IMR-90 (cell line): ENCODE data around the gene COG4. TPM values are rescaled to one million over a fixed set of nuclear protein-coding genes. Genes with fewer than 3 reads are reported as not detected.

Experiments
- ATAC-seq: fragments of 200-7000 bp; cut with Tn5 transposase; 2 replicates; pipeline ENCODE4 v1.9.1; 2020; ENCODE audit warnings: low read depth, mild to moderate bottlenecking, moderate library complexity
- BruUV-seq: library from RNA; stranded (reverse); fragments of 400-500 nt; replicated peaks from 2 replicates; lab custom pipeline; 2021; lab: Mats Ljungman, UMichigan
- CTCF ChIA-PET: fragments of 300-600 bp; formaldehyde crosslinking; extraction: SDS; loops from one replicate; lab custom pipeline; 2021; ENCODE audit warnings: antibody characterized with exemption; lab: Yijun Ruan, JAX
- POLR2A ChIA-PET: fragments of 300-600 bp; sonication (Branson Sonifier 250); formaldehyde crosslinking; loops from one replicate; lab custom pipeline; 2022; ENCODE audit warnings: antibody characterized with exemption; ENCODE audit not compliant: unreplicated experiment; lab: Charles Lee
- DNase-seq: peaks from one replicate; pipeline ENCODE4 v3.0.0; 2013
- H2AFZ ChIP-seq: replicated peaks from 2 replicates; pipeline ENCODE3; 2013; ENCODE audit warnings: low read length, mild to moderate bottlenecking; ENCODE audit not compliant: poor library complexity
- H2AK5ac ChIP-seq: 2 replicates; pipeline ENCODE4 v1.6.1; 2013; ENCODE audit warnings: low read depth, low read length, inconsistent platforms
- H2AK9ac ChIP-seq: replicated peaks from 2 replicates; pipeline ENCODE3; 2013; ENCODE audit warnings: mild to moderate bottlenecking, low read depth, low read length, moderate library complexity; ENCODE audit not compliant: poor library complexity
- H2BK120ac ChIP-seq: 2 replicates; pipeline ENCODE4 v1.6.1; 2013; ENCODE audit warnings: low read depth, low read length, inconsistent platforms
- H2BK15ac ChIP-seq: 3 replicates; pipeline ENCODE4 v1.6.1; 2013; ENCODE audit warnings: low read depth, low read length, inconsistent platforms
- H2BK20ac ChIP-seq: 2 replicates; pipeline ENCODE4 v1.6.1; 2013; ENCODE audit warnings: low read depth, mild to moderate bottlenecking, inconsistent platforms, low read length, moderate library complexity
- H2BK5ac ChIP-seq: 2 replicates; pipeline ENCODE4 v1.6.1; 2013; ENCODE audit warnings: mild to moderate bottlenecking, low read depth, low read length, inconsistent platforms; ENCODE audit not compliant: poor library complexity, severe bottlenecking
- H3K14ac ChIP-seq: replicated peaks from 2 replicates; pipeline ENCODE4 v1.6.1; 2013; ENCODE audit warnings: low read depth, low read length, inconsistent platforms
- H3K18ac ChIP-seq: 2 replicates; pipeline ENCODE4 v1.6.1; 2013; ENCODE audit warnings: low read depth, low read length, control low read depth
- H3K23ac ChIP-seq: 2 replicates; pipeline ENCODE4 v1.6.1; 2013; ENCODE audit warnings: low read depth, low read length, inconsistent platforms
- H3K27ac ChIP-seq: 2 replicates; pipeline ENCODE4 v1.5.1; 2013; ENCODE audit warnings: mild to moderate bottlenecking, control low read depth, low read length; ENCODE audit not compliant: insufficient read depth
- H3K27me3 ChIP-seq: 2 replicates; pipeline ENCODE4 v1.6.1; 2013; ENCODE audit warnings: low read length; ENCODE audit not compliant: control insufficient read depth, insufficient read depth
- H3K36me3 ChIP-seq: 2 replicates; pipeline ENCODE4 v1.6.1; 2013; ENCODE audit warnings: low read length, mixed read lengths; ENCODE audit not compliant: control insufficient read depth, insufficient read depth
- H3K4ac ChIP-seq: 2 replicates; pipeline ENCODE4 v1.6.1; 2013; ENCODE audit warnings: low read depth, low read length, inconsistent platforms
- H3K4me1 ChIP-seq: 2 replicates; pipeline ENCODE4 v1.6.1; 2013; ENCODE audit warnings: low read length, mixed read lengths; ENCODE audit not compliant: control insufficient read depth, insufficient read depth
- H3K4me2 ChIP-seq: 2 replicates; pipeline ENCODE4 v1.6.1; 2013; ENCODE audit warnings: low read depth, mild to moderate bottlenecking, control low read depth, low read length, moderate library complexity
- H3K4me3 ChIP-seq: 2 replicates; pipeline ENCODE4 v1.5.1; 2013; ENCODE audit warnings: low read depth, mild to moderate bottlenecking, control low read depth, low read length, moderate library complexity; ENCODE audit not compliant: insufficient read depth
- H3K56ac ChIP-seq: 2 replicates; pipeline ENCODE4 v1.6.1; 2013; ENCODE audit warnings: low read length, inconsistent platforms; ENCODE audit not compliant: insufficient read depth; ENCODE audit errors: extremely low read depth
- H3K79me1 ChIP-seq, 2 experiments: 2 replicates each; pipeline ENCODE4 v1.6.1; 2013; ENCODE audit warnings: low read length in 2 of 2, inconsistent platforms in 1 of 2, low read depth in 1 of 2
- H3K9ac ChIP-seq: 2 replicates; pipeline ENCODE4 v1.6.1; 2013; ENCODE audit warnings: low read depth, low read length, control low read depth
- H3K9me1 ChIP-seq: 2 replicates; pipeline ENCODE4 v1.6.1; 2013; ENCODE audit warnings: low read length, inconsistent platforms; ENCODE audit not compliant: insufficient read depth
- H3K9me3 ChIP-seq: 2 replicates; pipeline ENCODE4 v1.6.1; 2013; ENCODE audit warnings: low read length; ENCODE audit not compliant: control insufficient read depth, insufficient read depth
- H4K20me1 ChIP-seq: 2 replicates; pipeline ENCODE4 v1.6.1; 2013; ENCODE audit warnings: low read length, inconsistent platforms; ENCODE audit not compliant: insufficient read depth
- H4K5ac ChIP-seq: 2 replicates; pipeline ENCODE4 v1.6.1; 2013; ENCODE audit warnings: mild to moderate bottlenecking, low read depth, low read length, control low read depth
- H4K8ac ChIP-seq, 2 experiments: 2 replicates each; pipeline ENCODE4 v1.6.1; 2013; ENCODE audit warnings: low read depth in 2 of 2, low read length in 2 of 2, control low read depth in 1 of 2, inconsistent platforms in 1 of 2
- H4K91ac ChIP-seq: 2 replicates; pipeline ENCODE4 v1.6.1; 2013; ENCODE audit warnings: low read depth, low read length, inconsistent platforms; ENCODE audit not compliant: insufficient read depth
- CEBPB ChIP-seq: IDR thresholded peaks from 2 replicates; pipeline ENCODE4 v1.6.1; 2012; ENCODE audit warnings: low read depth, low read length, improper control_type of control experiment
- CHD1 ChIP-seq: IDR thresholded peaks from 2 replicates; pipeline ENCODE4 v1.6.1; 2012; ENCODE audit warnings: low read depth, low read length, improper control_type of control experiment
- FOS ChIP-seq: fragments of 150-350 bp; IDR thresholded peaks from 2 replicates; pipeline ENCODE4 v1.6.1; 2016; ENCODE audit warnings: low read depth, low read length
- MAZ ChIP-seq: IDR thresholded peaks from 2 replicates; pipeline ENCODE4 v1.6.1; 2012; ENCODE audit warnings: low read depth, mild to moderate bottlenecking, low read length, improper control_type of control experiment, moderate library complexity, borderline replicate concordance
- MXI1 ChIP-seq: IDR thresholded peaks from 2 replicates; pipeline ENCODE4 v1.6.1; 2012; ENCODE audit warnings: low read depth, mild to moderate bottlenecking, low read length, moderate library complexity, borderline replicate concordance
- NFE2L2 ChIP-seq: fragments of 150-350 bp; IDR thresholded peaks from 2 replicates; pipeline ENCODE4 v1.6.1; 2016; ENCODE audit warnings: low read depth, mild to moderate bottlenecking, low read length
- POLR2A ChIP-seq: IDR thresholded peaks from 2 replicates; pipeline ENCODE4 v1.6.1; 2012; ENCODE audit warnings: mild to moderate bottlenecking, low read depth, low read length
- RFX5 ChIP-seq: IDR thresholded peaks from 2 replicates; pipeline ENCODE4 v1.8.0; 2012; ENCODE audit warnings: low read depth, mild to moderate bottlenecking, low read length, moderate library complexity
- WGBS, 2 experiments: methylation state at CpG; one replicate each; pipeline versions ENCODE4 v1.1.5 to v1.1.7; 2013; ENCODE audit warnings: missing lambda C conversion rate in 2 of 2; ENCODE audit not compliant: insufficient read length in 1 of 2; ENCODE audit errors: extremely low coverage in 2 of 2; 5-methylcytosine and 5-hydroxymethylcytosine counted together
- dilution Hi-C: fragments of 300-500 bp; cut with HindIII; formaldehyde crosslinking; loops from one replicate; pipeline ENCODE4 v1.14.3; 2018; ENCODE audit warnings: low sequenced_read_pairs; ENCODE audit not compliant: unreplicated experiment
- in situ Hi-C: fragments of 300-500 bp; cut with MboI; formaldehyde crosslinking; loops from 3 replicates; pipeline ENCODE4 v1.14.3; 2019; ENCODE audit warnings: low sequenced_read_pairs, inconsistent platforms, mixed read lengths
- intact Hi-C: fragments of 100-400 bp; cut with micrococcal nuclease; formaldehyde crosslinking; loops from 2 replicates; pipeline ENCODE4 v1.10.0; 2022
- polyA plus RNA-seq, 3 experiments: library from polyadenylated mRNA; depleted of rRNA; stranded (reverse); fragments of >200 nt; gene quantifications; 2 replicates each; pipeline ENCODE4 v1.2.3, GENCODE V29; 2012; ENCODE audit warnings: low replicate concordance in 1 of 3
- total RNA-seq: library from RNA; depleted of rRNA; stranded (reverse); fragments of >200 nt; gene quantifications from 2 replicates; pipeline ENCODE4 v1.2.3, GENCODE V29; 2012
- TF ChIP-seq, protein P1 (sequence below): conservative IDR thresholded peaks from 2 replicates; pipeline ENCODE4 v1.5.1; 2012; ENCODE audit warnings: mild to moderate bottlenecking, low read depth, low read length, improper control_type of control experiment

Gene COG4
- total and polyA plus RNA-seq, 2 of the 4 experiments (the other 2 are of a cell fraction) = 47.5 to 96.1 TPM

DNA sequence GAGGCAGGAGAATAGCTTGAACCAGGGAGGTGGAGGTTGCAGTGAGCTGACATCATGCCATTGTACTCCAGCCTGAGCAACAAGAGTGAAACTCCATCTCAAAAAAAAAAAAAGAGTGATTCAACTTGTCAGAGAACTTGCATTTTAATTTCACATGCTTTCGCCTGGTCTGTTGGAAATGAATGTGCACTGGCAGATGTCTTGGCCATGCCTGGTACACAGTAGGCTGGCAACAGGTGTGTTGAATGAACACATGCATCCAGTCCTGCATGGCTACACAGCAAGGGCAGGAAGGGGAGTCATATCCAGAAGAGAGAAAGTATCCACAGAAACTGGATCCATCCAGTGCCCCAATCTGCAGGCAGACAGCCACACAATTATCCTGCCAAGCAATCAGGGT, 11.5 kb downstream of the COG4 start:
- no peak for DNase-seq
- in situ Hi-C loops (no loop called here), dilution Hi-C loops (no loop called here), intact Hi-C loops (no loop called here)
- Histone ChIP-seq H3K4me3 (no peak overlapping the region), H3K4me2 (no peak overlapping the region), H4K20me1 (no peaks in the 10 kb centered on the region), H3K27me3 (no peaks in the 10 kb centered on the region), H2BK120ac (no peak overlapping the region), H2BK20ac (no peak overlapping the region), H3K9ac (no peak overlapping the region), H2BK5ac (no peak overlapping the region), H2AK5ac (no peak overlapping the region), H4K5ac (no peak overlapping the region), H2AFZ (no peak overlapping the region), H3K23ac (no peak overlapping the region), H3K36me3 (peaks cover 46% of the 10 kb centered on the region), H3K14ac (no peak overlapping the region), H3K9me1 (peaks cover 4% of the 10 kb centered on the region), H2BK15ac (no peak overlapping the region), H2AK9ac (no peak overlapping the region), H3K9me3 (no peaks in the 10 kb centered on the region), H3K79me1 (peaks cover 0 to 4% of the 10 kb centered on the region in 2 experiments; a peak in 1 of 4 replicates), H3K4ac (no peak overlapping the region), H3K4me1 (no peaks in the 10 kb centered on the region; the same call in 1 of the 2 replicates), H4K8ac (no peak overlapping the region), H3K27ac (no peak overlapping the region), H4K91ac (no peak overlapping the region), H3K56ac (no peak overlapping the region), H3K18ac (no peak overlapping the region)
- CTCF ChIA-PET = no interaction called here
- no CpG with 5 or more reads among the region's 1 CpG for WGBS, 2 experiments
- no TSS peak for BruUV-seq
- TF ChIP-seq RFX5 = no peak
- TF ChIP-seq FOS = no peak
- TF ChIP-seq NFE2L2 = no peak
- TF ChIP-seq, protein P1, sequence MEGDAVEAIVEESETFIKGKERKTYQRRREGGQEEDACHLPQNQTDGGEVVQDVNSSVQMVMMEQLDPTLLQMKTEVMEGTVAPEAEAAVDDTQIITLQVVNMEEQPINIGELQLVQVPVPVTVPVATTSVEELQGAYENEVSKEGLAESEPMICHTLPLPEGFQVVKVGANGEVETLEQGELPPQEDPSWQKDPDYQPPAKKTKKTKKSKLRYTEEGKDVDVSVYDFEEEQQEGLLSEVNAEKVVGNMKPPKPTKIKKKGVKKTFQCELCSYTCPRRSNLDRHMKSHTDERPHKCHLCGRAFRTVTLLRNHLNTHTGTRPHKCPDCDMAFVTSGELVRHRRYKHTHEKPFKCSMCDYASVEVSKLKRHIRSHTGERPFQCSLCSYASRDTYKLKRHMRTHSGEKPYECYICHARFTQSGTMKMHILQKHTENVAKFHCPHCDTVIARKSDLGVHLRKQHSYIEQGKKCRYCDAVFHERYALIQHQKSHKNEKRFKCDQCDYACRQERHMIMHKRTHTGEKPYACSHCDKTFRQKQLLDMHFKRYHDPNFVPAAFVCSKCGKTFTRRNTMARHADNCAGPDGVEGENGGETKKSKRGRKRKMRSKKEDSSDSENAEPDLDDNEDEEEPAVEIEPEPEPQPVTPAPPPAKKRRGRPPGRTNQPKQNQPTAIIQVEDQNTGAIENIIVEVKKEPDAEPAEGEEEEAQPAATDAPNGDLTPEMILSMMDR = no peak
- TF ChIP-seq CEBPB = no peak
- TF ChIP-seq CHD1 = no peak
- no peak for TF ChIP-seq MAZ
- no peak for TF ChIP-seq MXI1
- TF ChIP-seq POLR2A = no peak
- no peak for ATAC-seq
- POLR2A ChIA-PET = no interaction called here
